ENCODE measurements around the gene KRT4.

The KRT4 gene

GRCh38 chr12:52790427-52791270 is 23.3 kb downstream of the KRT4 start:
- DNase-seq = no peak

GRCh38 chr12:52789637-52790426 is 24.1 kb downstream of the KRT4 start:
- no peak for DNase-seq

- DNase-seq = no peak
Measured at GRCh38 chr12:52788876-52789636, 24.9 kb downstream of the KRT4 start.

GRCh38 chr12:52788192-52788875 is 25.6 kb downstream of the KRT4 start:
- no peak for DNase-seq

GRCh38 chr12:52787324-52788191 is 26.4 kb downstream of the KRT4 start:
- no peak for DNase-seq

GRCh38 chr12:52784909-52785308 is 29.0 kb downstream of the KRT4 start:
- DNase-seq = no peak

- DNase-seq = no peak
Measured at GRCh38 chr12:52783563-52784316, 30.2 kb downstream of the KRT4 start.

GRCh38 chr12:52782502-52782901 is 31.4 kb downstream of the KRT4 start:
- no peak for DNase-seq

GRCh38 chr12:52781399-52782082 is 32.4 kb downstream of the KRT4 start:
- DNase-seq = no peak

- no peak for DNase-seq
Measured at GRCh38 chr12:52779914-52780313, 34.0 kb downstream of the KRT4 start.

- no peak for DNase-seq
Measured at GRCh38 chr12:52778833-52779232, 35.1 kb downstream of the KRT4 start.

- no peak for DNase-seq
Measured at GRCh38 chr12:52777566-52777965, 36.4 kb downstream of the KRT4 start.

GRCh38 chr12:52776913-52777395 is 37.0 kb downstream of the KRT4 start, which contains the start of gene KRT76:
Gene KRT76, minus strand, starts transcription at chr12:52777345. Its CDS starts 54 bp downstream, at chr12:52777291.
- no peak for DNase-seq

GRCh38 chr12:52776435-52776834 is 37.5 kb downstream of the KRT4 start:
- no peak for DNase-seq

GRCh38 chr12:52774629-52775250 is 39.2 kb downstream of the KRT4 start:
- DNase-seq = no peak

GRCh38 chr12:52772772-52773171 is 41.1 kb downstream of the KRT4 start:
- no peak for DNase-seq

- DNase-seq = no peak
Measured at GRCh38 chr12:52772188-52772587, 41.7 kb downstream of the KRT4 start.

GRCh38 chr12:52771505-52771904 is 42.4 kb downstream of the KRT4 start:
- no peak for DNase-seq

- no peak for DNase-seq
Measured at GRCh38 chr12:52771088-52771487, 42.8 kb downstream of the KRT4 start.

GRCh38 chr12:52769946-52770345 is 44.0 kb downstream of the KRT4 start:
- no peak for DNase-seq
